Gastrocnemius medialis (tissue), 4 donors: ENCODE data around the gene CMC1.

Experiments
- CTCF ChIP-seq, 5 experiments: fragments of 450-650 bp in 3 of 5; fragments of 200-600 bp in 2 of 5; sonication (generic) in 2 of 5; IDR thresholded peaks in 4 of 5; conservative IDR thresholded peaks in 1 of 5; 1 replicate in 4 of 5; 2 replicates in 1 of 5; pipeline ENCODE4 v1.5.1; 2016 to 2019; ENCODE audit warnings: antibody characterized with exemption in 5 of 5, mild to moderate bottlenecking in 3 of 5, moderate library complexity in 3 of 5
- POLR2A ChIP-seq, 2 donors: fragments of 450-650 bp; IDR thresholded peaks; one replicate each; pipeline ENCODE4 v1.6.1; 2017; ENCODE audit warnings: antibody characterized with exemption in 2 of 2, mild to moderate bottlenecking in 2 of 2, moderate library complexity in 2 of 2

- TF ChIP-seq CTCF (IDR thresholded peaks at IDR 0.05 in 4 of 5, conservative IDR thresholded peaks at IDR 0.05 in 1 of 5) (no peak), POLR2A (IDR thresholded peaks at IDR 0.05) (no peak)
Measured at GRCh38 chr3:28234454-28234853, 7.0 kb upstream of the CMC1 start.
